Vagina (tissue), 2 donors: Measurements from ENCODE around the gene PCAT7. TPM values are rescaled to one million over a fixed set of nuclear protein-coding genes. Genes with fewer than 3 reads are reported as not detected.

ENCODE experiments used
- DNase-seq, 2 donors: peaks; one replicate each; pipeline ENCODE4 v3.0.0-alpha.2; 2017; ENCODE audit errors: extremely low spot score in 2 of 2
- H3K27ac ChIP-seq: fragments of 200-600 bp; sonication (generic); one replicate; pipeline ENCODE4 v1.5.1; 2019
- H3K27me3 ChIP-seq: fragments of 200-600 bp; sonication (generic); one replicate; pipeline ENCODE4 v1.5.1; 2019
- H3K36me3 ChIP-seq, 2 donors: fragments of 200-600 bp; sonication (generic); one replicate each; pipeline ENCODE4 v1.5.1; 2017 to 2019
- H3K4me1 ChIP-seq: fragments of 200-600 bp; sonication (generic); one replicate; pipeline ENCODE4 v1.5.1; 2019
- H3K4me3 ChIP-seq, 2 donors: fragments of 200-600 bp; sonication (generic); 1 replicate in 1 of 2; 2 replicates in 1 of 2; pipeline ENCODE4 v1.5.1; 2016 to 2019
- H3K9me3 ChIP-seq: fragments of 200-600 bp; sonication (generic); one replicate; pipeline ENCODE4 v1.5.1; 2019
- CTCF ChIP-seq, 3 experiments: fragments of 450-650 bp in 2 of 3; fragments of 200-600 bp in 1 of 3; sonication (generic) in 1 of 3; IDR thresholded peaks; one replicate each; pipeline ENCODE4 v1.5.1; 2017 to 2019; ENCODE audit warnings: antibody characterized with exemption in 3 of 3, mild to moderate bottlenecking in 2 of 3, moderate library complexity in 2 of 3
- POLR2A ChIP-seq, 2 donors: fragments of 450-650 bp; IDR thresholded peaks; one replicate each; pipeline ENCODE4 v1.6.1; 2017; ENCODE audit warnings: antibody characterized with exemption in 2 of 2, mild to moderate bottlenecking in 2 of 2, moderate library complexity in 2 of 2
- POLR2AphosphoS5 ChIP-seq, 2 donors: sonication (generic); formaldehyde crosslinking; IDR thresholded peaks; one replicate each; pipeline ENCODE4 v1.9.0; 2017; ENCODE audit warnings: antibody characterized with exemption in 2 of 2, mild to moderate bottlenecking in 2 of 2, low read depth in 1 of 2; ENCODE audit not compliant: insufficient read depth in 1 of 2
- intact Hi-C: fragments of 100-400 bp; cut with DNase I; formaldehyde crosslinking; loops from one replicate; pipeline ENCODE4 v1.15.1; 2023
- small RNA-seq: library from RNA; depleted of rRNA; stranded (forward); fragments of <200 nt; gene quantifications from one replicate; pipeline ENCODE3, GENCODE V24; 2016
- total RNA-seq: library from RNA; depleted of rRNA; stranded (reverse); fragments of >200 nt; gene quantifications from one replicate; pipeline ENCODE4 v1.2.3, GENCODE V29; 2016

Gene PCAT7
- total RNA-seq, 1 donor from 2014 or later: not detected

DNA sequence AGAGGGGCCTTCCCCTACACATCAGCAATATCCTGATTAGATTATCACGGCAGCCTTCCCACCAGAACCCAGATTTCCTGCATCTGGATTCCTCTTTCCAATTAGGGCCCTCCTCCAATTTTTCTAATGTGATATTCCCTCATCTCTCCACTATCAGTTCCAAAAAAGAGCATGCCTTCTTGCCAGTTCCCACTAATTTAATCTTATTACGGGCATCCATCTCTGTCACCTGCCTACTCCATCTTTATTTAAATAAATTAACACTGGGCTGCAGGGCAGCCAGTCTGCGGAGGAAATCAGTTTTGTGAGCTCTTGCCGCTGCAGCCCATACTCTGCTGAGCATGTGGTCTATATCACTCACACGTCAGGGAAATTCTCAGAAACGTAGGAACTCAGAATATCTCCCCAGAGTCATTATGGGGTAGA, 55.3 kb downstream of the PCAT7 start:
- no peak for DNase-seq
- Histone ChIP-seq H3K36me3 (no peaks in the 10 kb centered on the region), H3K27me3 (no peaks in the 10 kb centered on the region), H3K9me3 (no peaks in the 10 kb centered on the region), H3K27ac (no peak overlapping the region), H3K4me3 (no peak overlapping the region), H3K4me1 (no peaks in the 10 kb centered on the region)
- TF ChIP-seq CTCF (IDR thresholded peaks at IDR 0.05): no peak
- intact Hi-C loops: no loop called here

GRCh38 chr9:94611638-94612068, 56.8 kb downstream of the PCAT7 start:
- TF ChIP-seq CTCF (IDR thresholded peaks at IDR 0.05): no peak
- TF ChIP-seq POLR2A (IDR thresholded peaks at IDR 0.05): no peak
- no peak for TF ChIP-seq POLR2AphosphoS5 (IDR thresholded peaks at IDR 0.05; ENCODE audit: insufficient read depth in 1 of 2, low read depth in 1 of 2)
- no peaks in the 10 kb centered on the region for H3K9me3 ChIP-seq
- H3K36me3 ChIP-seq: no peaks in the 10 kb centered on the region
- H3K27ac ChIP-seq: no peak overlapping the region
- H3K4me1 ChIP-seq: no peaks in the 10 kb centered on the region
- H3K4me3 ChIP-seq: no peak overlapping the region
- no peaks in the 10 kb centered on the region for H3K27me3 ChIP-seq
- intact Hi-C loops: no loop called here
- no peak for DNase-seq

DNA sequence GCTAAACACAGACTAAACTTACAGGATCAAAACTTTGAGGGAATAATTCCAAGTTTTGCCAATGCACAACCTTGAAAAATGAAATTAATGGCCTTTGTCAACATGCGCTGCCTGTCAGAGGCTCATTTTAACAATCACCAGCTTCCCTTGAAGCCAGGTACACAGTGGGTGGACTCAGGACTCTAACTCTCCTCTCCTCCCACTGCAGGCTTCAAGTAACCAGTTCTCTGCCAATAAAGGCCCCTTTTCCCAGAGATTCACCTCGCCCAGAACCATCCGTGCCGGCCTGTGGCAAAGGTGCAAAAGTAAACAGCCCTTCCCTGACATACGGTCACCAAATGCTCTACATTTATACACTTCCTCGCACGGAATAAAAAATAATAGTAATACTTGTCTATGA, 57.2 kb downstream of the PCAT7 start:
- Histone ChIP-seq H3K4me1 (no peaks in the 10 kb centered on the region), H3K4me3 (no peak overlapping the region), H3K36me3 (no peaks in the 10 kb centered on the region), H3K27ac (no peak overlapping the region), H3K9me3 (no peaks in the 10 kb centered on the region), H3K27me3 (no peaks in the 10 kb centered on the region)
- TF ChIP-seq POLR2AphosphoS5 (IDR thresholded peaks at IDR 0.05; ENCODE audit: insufficient read depth in 1 of 2, low read depth in 1 of 2): no peak
- TF ChIP-seq CTCF (IDR thresholded peaks at IDR 0.05): no peak
- no peak for TF ChIP-seq POLR2A (IDR thresholded peaks at IDR 0.05)
- no peak for DNase-seq
- intact Hi-C loops: no loop called here

GRCh38 chr9:94613003-94613402, 58.1 kb downstream of the PCAT7 start:
- no peak overlapping the region for H3K4me3 ChIP-seq
- H3K36me3 ChIP-seq: no peaks in the 10 kb centered on the region
- no peaks in the 10 kb centered on the region for H3K4me1 ChIP-seq
- H3K9me3 ChIP-seq: no peaks in the 10 kb centered on the region
- no peaks in the 10 kb centered on the region for H3K27me3 ChIP-seq
- TF ChIP-seq POLR2A (IDR thresholded peaks at IDR 0.05) (no peak), CTCF (IDR thresholded peaks at IDR 0.05) (no peak), POLR2AphosphoS5 (IDR thresholded peaks at IDR 0.05; ENCODE audit: insufficient read depth in 1 of 2, low read depth in 1 of 2) (no peak)
- no peak overlapping the region for H3K27ac ChIP-seq
- DNase-seq: no peak
- intact Hi-C loops: no loop called here

DNA sequence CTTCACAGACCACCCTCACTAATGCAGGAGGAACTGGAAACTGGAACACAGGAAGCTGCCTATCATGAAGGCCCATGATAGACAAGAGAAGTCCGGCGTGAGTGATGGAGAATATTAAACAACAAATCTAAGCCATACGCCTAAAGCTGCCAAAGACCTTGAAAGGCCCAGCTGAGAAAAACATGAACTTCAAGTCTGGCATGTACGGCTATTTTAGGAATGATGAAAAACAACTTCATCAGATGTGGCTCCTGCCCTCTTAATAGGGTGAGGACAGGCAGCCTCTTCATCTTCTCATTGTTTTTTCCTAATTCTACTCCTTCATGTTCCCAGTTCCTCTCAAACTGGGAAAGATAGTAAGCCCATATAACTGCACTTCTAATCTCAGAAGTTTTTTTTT, 64.1 kb downstream of the PCAT7 start:
- no peak overlapping the region for H3K27ac ChIP-seq
- DNase-seq: no peak
- intact Hi-C loops: no loop called here
- TF ChIP-seq CTCF (IDR thresholded peaks at IDR 0.05): no peak
- TF ChIP-seq POLR2A (IDR thresholded peaks at IDR 0.05): no peak
- no peak for TF ChIP-seq POLR2AphosphoS5 (IDR thresholded peaks at IDR 0.05; ENCODE audit: insufficient read depth in 1 of 2, low read depth in 1 of 2)
- no peaks in the 10 kb centered on the region for H3K27me3 ChIP-seq
- no peaks in the 10 kb centered on the region for H3K4me1 ChIP-seq
- H3K4me3 ChIP-seq: no peak overlapping the region
- no peaks in the 10 kb centered on the region for H3K9me3 ChIP-seq
- no peaks in the 10 kb centered on the region for H3K36me3 ChIP-seq

Small RNA genes within 50 kb of the gene (small RNA-seq; reads per million reads assigned to genes)
- gene RNU6-669P: not detected

Other genes starting within 250 kb of the PCAT7 start
- not detected for gene NUTM2F, start 226.4 kb upstream of the PCAT7 start, total RNA-seq
- gene FBP2, start 38.7 kb downstream of the PCAT7 start, total RNA-seq: not detected
- gene FBP1, start 84.4 kb downstream of the PCAT7 start, total RNA-seq: 1.7 TPM
- 305 TPM for gene AOPEP, start 171.6 kb downstream of the PCAT7 start, total RNA-seq